ENCODE measurements around the gene TNPO1.
A peak's percentile ranks its signal among the peaks of the same experiment; 100 is the strongest.

Gene TNPO1

GRCh38 chr5:72955768-72956323 lies 139.4 kb downstream of the TNPO1 start, which contains the start of gene FCHO2 (continued):
- TF ChIP-seq ZNF513 (tag by site-specific recombination; IDR thresholded peaks at IDR 0.05) (0 out of 2 replicates have a peak, but pooled peaks have one; percentile 18), ZNF530 (tag by site-specific recombination; IDR thresholded peaks at IDR 0.05; ENCODE audit: low read depth) (no peak), ZNF335 (tag by site-specific recombination; conservative IDR thresholded peaks at IDR 0.05) (peak; percentile 78; the same call in 1 of the 2 replicates)

- CTCF ChIA-PET, result interaction anchor here (0.5 to 1.1 kb wide), 9 partner anchors 35 to 784 kb away, joined by 3 to 5 read pairs (median 3); no protein-coding TSS in a partner anchor
- peak overlapping the region; percentile 97 for H3K27ac ChIP-seq (ENCODE audit: extremely low read depth, low read depth, low read length)
- TF ChIP-seq ZNF274 (IDR thresholded peaks at IDR 0.05; ENCODE audit: low read length) (no peak), ZNF274 (tag by site-specific recombination; IDR thresholded peaks at IDR 0.05; ENCODE audit: borderline replicate concordance) (no peak), ZNF423 (tag by site-specific recombination; IDR thresholded peaks at IDR 0.05) (no peak), ZBTB48 (tag by site-specific recombination; IDR thresholded peaks at IDR 0.05) (no peak), BCL11A (tag by site-specific recombination; IDR thresholded peaks at IDR 0.05; ENCODE audit: low read depth) (no peak), GLIS1 (tag by site-specific recombination; IDR thresholded peaks at IDR 0.05) (peak; percentile 56; the same call in 1 of the 2 replicates), FEZF1 (tag by site-specific recombination; IDR thresholded peaks at IDR 0.05) (no peak), ATF2 (tag by site-specific recombination; IDR thresholded peaks at IDR 0.05; ENCODE audit: low read depth) (no peak), SETDB1 (IDR thresholded peaks at IDR 0.05; ENCODE audit: insufficient read length, low read length) (no peak), ZNF19 (tag by site-specific recombination; IDR thresholded peaks at IDR 0.05; ENCODE audit: low read depth) (no peak), ZNF398 (tag by site-specific recombination; IDR thresholded peaks at IDR 0.05) (no peak; the same call in none of the 2 replicates), ZNF211 (tag by site-specific recombination; IDR thresholded peaks at IDR 0.05; ENCODE audit: low read depth) (no peak), EGR2 (tag by site-specific recombination; IDR thresholded peaks at IDR 0.05; ENCODE audit: low read depth) (no peak), ZNF791 (tag by site-specific recombination; IDR thresholded peaks at IDR 0.05) (no peak), ZBTB7A (tag by site-specific recombination; IDR thresholded peaks at IDR 0.05; ENCODE audit: low read depth) (no peak), YY1 (tag by site-specific recombination; IDR thresholded peaks at IDR 0.05) (no peak), ZSCAN5A (tag by site-specific recombination; IDR thresholded peaks at IDR 0.05) (no peak), ZNF521 (tag by site-specific recombination; IDR thresholded peaks at IDR 0.05) (no peak), ZNF175 (tag by site-specific recombination; IDR thresholded peaks at IDR 0.05) (no peak), ZNF18 (tag by site-specific recombination; IDR thresholded peaks at IDR 0.05) (no peak), ZBTB20 (tag by site-specific recombination; IDR thresholded peaks at IDR 0.05) (no peak), HOXA7 (CRISPR knock-in tag; IDR thresholded peaks at IDR 0.05; ENCODE audit: borderline replicate concordance) (no peak), SP7 (tag by site-specific recombination; IDR thresholded peaks at IDR 0.05) (no peak), ZNF544 (tag by site-specific recombination; IDR thresholded peaks at IDR 0.05) (no peak), ZNF585B (tag by site-specific recombination; IDR thresholded peaks at IDR 0.05) (no peak), IKZF3 (tag by site-specific recombination; IDR thresholded peaks at IDR 0.05) (no peak)
Observed at GRCh38 chr5:72956324-72957140, 140.1 kb downstream of the TNPO1 start.

More at GRCh38 chr5:72956324-72957140, 140.1 kb downstream of the TNPO1 start:
- H3K9me3 ChIP-seq (ENCODE audit: control insufficient read depth, insufficient read depth, low read depth, low read length), result no peaks in the 10 kb centered on the region
- peak overlapping the region; percentile 83 for H3K4me3 ChIP-seq (ENCODE audit: low read depth, low read length)
- H3K36me3 ChIP-seq (ENCODE audit: control insufficient read depth in 2 of 2, insufficient read depth in 1 of 2, low read length in 2 of 2), result peaks cover 0 to 3% of the 10 kb centered on the region in 2 experiments; a peak in 1 of 3 replicates
- POLR2A ChIA-PET, result interaction anchor here (0.6 to 1.5 kb wide), 8 partner anchors 12 to 492 kb away, joined by 3 to 6 read pairs (median 4); partner anchors contain the start of gene FOXD1
- no peaks in the 10 kb centered on the region; the same call in 1 of the 2 replicates for H3K4me1 ChIP-seq (ENCODE audit: control insufficient read depth, insufficient read depth, low read length)
